SKM-1 (cell line): ENCODE data around the gene LTBP3.

Source experiments
- DNase-seq: peaks from one replicate; lab custom pipeline; 2025; ENCODE audit not compliant: unreplicated experiment; lab: John Stamatoyannopoulos, UW

The LTBP3 gene

GRCh38 chr11:65586247-65586630, 28.1 kb upstream of the LTBP3 start:
- no peak for DNase-seq

- DNase-seq: no peak
These were observed 27.5 kb upstream of the LTBP3 start for GRCh38 chr11:65585396-65586246.

GRCh38 chr11:65584723-65585171, 26.6 kb upstream of the LTBP3 start:
- DNase-seq: no peak

GRCh38 chr11:65584106-65584505, 25.9 kb upstream of the LTBP3 start:
- no peak for DNase-seq

- DNase-seq: no peak
These were observed 25.4 kb upstream of the LTBP3 start for GRCh38 chr11:65583589-65583988.

- DNase-seq: no peak
These were observed 23.8 kb upstream of the LTBP3 start for GRCh38 chr11:65581928-65582327.

- DNase-seq: no peak
These were observed 22.6 kb upstream of the LTBP3 start for GRCh38 chr11:65580756-65581155.

GRCh38 chr11:65580031-65580692, 22.0 kb upstream of the LTBP3 start:
- DNase-seq: no peak

GRCh38 chr11:65579291-65579690, 21.1 kb upstream of the LTBP3 start:
- DNase-seq: no peak

GRCh38 chr11:65578667-65579066, 20.5 kb upstream of the LTBP3 start:
- no peak for DNase-seq

GRCh38 chr11:65578134-65578533, 20.0 kb upstream of the LTBP3 start:
- DNase-seq: no peak

GRCh38 chr11:65577756-65578109, 19.6 kb upstream of the LTBP3 start:
- DNase-seq: no peak

- DNase-seq: peak; percentile 29
These were observed 19.0 kb upstream of the LTBP3 start for GRCh38 chr11:65576867-65577755.

GRCh38 chr11:65576232-65576866, 18.2 kb upstream of the LTBP3 start:
- DNase-seq: no peak

GRCh38 chr11:65575568-65576231, 17.5 kb upstream of the LTBP3 start, which contains the start of gene EHBP1L1:
Gene EHBP1L1, plus strand, starts transcription at chr11:65576053. Its CDS starts 250 bp downstream, at chr11:65576303.
- DNase-seq: peak; percentile 48

GRCh38 chr11:65574811-65575567, 16.8 kb upstream of the LTBP3 start:
- DNase-seq: no peak

GRCh38 chr11:65574109-65574810, 16.1 kb upstream of the LTBP3 start:
- DNase-seq: peak; percentile 97

GRCh38 chr11:65573391-65574079, 15.4 kb upstream of the LTBP3 start:
- no peak for DNase-seq
